SK-N-SH (cell line): Measurements from ENCODE around the gene MEIS2.

ENCODE experiments used
- MEF2A ChIP-seq: IDR thresholded peaks from 2 replicates; pipeline ENCODE4 v1.4.0; 2012; ENCODE audit warnings: low read depth, borderline replicate concordance
- MXI1 ChIP-seq: IDR thresholded peaks from 2 replicates; pipeline ENCODE4 v1.6.1; 2012; ENCODE audit warnings: mild to moderate bottlenecking, low read depth, low read length, improper control_type of control experiment
- RAD21 ChIP-seq: IDR thresholded peaks from 2 replicates; pipeline ENCODE4 v1.6.1; 2012; ENCODE audit warnings: mild to moderate bottlenecking, low read length
- TEAD4 ChIP-seq: IDR thresholded peaks from 2 replicates; pipeline ENCODE4 v1.4.0; 2012; ENCODE audit warnings: mild to moderate bottlenecking, borderline replicate concordance; ENCODE audit not compliant: insufficient read depth
- TF ChIP-seq, protein P1 (sequence below): IDR thresholded peaks from 2 replicates; pipeline ENCODE4 v1.4.0; 2012; ENCODE audit warnings: low read depth
- TF ChIP-seq, protein P2 (sequence below): fragments of 200-600 bp; sonication (generic); IDR thresholded peaks from 2 replicates; pipeline ENCODE4 v1.6.1; 2017; ENCODE audit warnings: antibody characterized with exemption, mild to moderate bottlenecking, moderate library complexity

DNA sequence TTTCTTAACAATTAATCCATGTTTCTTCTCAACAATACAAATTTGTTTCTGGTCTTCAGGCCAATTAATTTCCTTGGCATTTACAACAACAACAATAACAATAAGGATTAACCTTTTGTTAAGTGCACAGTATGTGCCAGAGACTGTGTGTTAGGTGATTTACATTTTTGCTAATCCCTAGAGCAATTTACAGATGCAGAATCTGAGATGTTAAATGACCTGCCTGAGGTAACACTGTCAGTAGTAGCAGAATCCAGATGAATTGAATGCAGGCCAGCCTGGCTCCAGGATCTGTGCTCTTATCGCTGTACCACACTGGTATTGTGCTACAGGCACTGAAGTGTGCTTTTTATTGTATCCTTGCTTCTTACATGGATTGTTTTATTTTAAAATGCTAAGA lies 122.2 kb downstream of the MEIS2 start:
- no peak for TF ChIP-seq RAD21
- TF ChIP-seq, protein P1, sequence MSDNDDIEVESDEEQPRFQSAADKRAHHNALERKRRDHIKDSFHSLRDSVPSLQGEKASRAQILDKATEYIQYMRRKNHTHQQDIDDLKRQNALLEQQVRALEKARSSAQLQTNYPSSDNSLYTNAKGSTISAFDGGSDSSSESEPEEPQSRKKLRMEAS: no peak
- TF ChIP-seq MEF2A: no peak
- TF ChIP-seq MXI1: no peak
- TF ChIP-seq TEAD4: no peak
- TF ChIP-seq, protein P2, sequence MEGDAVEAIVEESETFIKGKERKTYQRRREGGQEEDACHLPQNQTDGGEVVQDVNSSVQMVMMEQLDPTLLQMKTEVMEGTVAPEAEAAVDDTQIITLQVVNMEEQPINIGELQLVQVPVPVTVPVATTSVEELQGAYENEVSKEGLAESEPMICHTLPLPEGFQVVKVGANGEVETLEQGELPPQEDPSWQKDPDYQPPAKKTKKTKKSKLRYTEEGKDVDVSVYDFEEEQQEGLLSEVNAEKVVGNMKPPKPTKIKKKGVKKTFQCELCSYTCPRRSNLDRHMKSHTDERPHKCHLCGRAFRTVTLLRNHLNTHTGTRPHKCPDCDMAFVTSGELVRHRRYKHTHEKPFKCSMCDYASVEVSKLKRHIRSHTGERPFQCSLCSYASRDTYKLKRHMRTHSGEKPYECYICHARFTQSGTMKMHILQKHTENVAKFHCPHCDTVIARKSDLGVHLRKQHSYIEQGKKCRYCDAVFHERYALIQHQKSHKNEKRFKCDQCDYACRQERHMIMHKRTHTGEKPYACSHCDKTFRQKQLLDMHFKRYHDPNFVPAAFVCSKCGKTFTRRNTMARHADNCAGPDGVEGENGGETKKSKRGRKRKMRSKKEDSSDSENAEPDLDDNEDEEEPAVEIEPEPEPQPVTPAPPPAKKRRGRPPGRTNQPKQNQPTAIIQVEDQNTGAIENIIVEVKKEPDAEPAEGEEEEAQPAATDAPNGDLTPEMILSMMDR: no peak
